ENCODE measurements around the gene CACNA1B.

Gene CACNA1B

GRCh38 chr9:138013273-138013672 is 135.7 kb downstream of the CACNA1B start:
- TF ChIP-seq CTCF (IDR thresholded peaks at IDR 0.05; ENCODE audit: insufficient read depth, low read length) (no peak), SPI1 (IDR thresholded peaks at IDR 0.05; ENCODE audit: borderline replicate concordance, low read depth) (no peak), GABPA (IDR thresholded peaks at IDR 0.05; ENCODE audit: low read depth) (no peak), POLR2AphosphoS5 (IDR thresholded peaks at IDR 0.05; ENCODE audit: low read depth) (no peak), REST (IDR thresholded peaks at IDR 0.05; ENCODE audit: insufficient replicate concordance, low read depth) (no peak)
- Histone ChIP-seq H3K27me3 (ENCODE audit: insufficient read depth, poor library complexity, severe bottlenecking) (no peaks in the 10 kb centered on the region), H3K4me3 (replicated peaks; ENCODE audit: insufficient read depth, low read length) (no peak overlapping the region), H3K27ac (replicated peaks) (no peak overlapping the region)
- no peak for DNase-seq (ENCODE audit: low read depth in 1 of 2, low spot score in 1 of 2)

- TF ChIP-seq POLR2AphosphoS5 (IDR thresholded peaks at IDR 0.05; ENCODE audit: low read depth) (no peak), SPI1 (IDR thresholded peaks at IDR 0.05; ENCODE audit: borderline replicate concordance, low read depth) (no peak), GABPA (IDR thresholded peaks at IDR 0.05; ENCODE audit: low read depth) (no peak), CTCF (IDR thresholded peaks at IDR 0.05; ENCODE audit: insufficient read depth, low read length) (no peak), REST (IDR thresholded peaks at IDR 0.05; ENCODE audit: insufficient replicate concordance, low read depth) (no peak)
- Histone ChIP-seq H3K4me3 (replicated peaks; ENCODE audit: insufficient read depth, low read length) (no peak overlapping the region), H3K27ac (replicated peaks) (no peak overlapping the region), H3K27me3 (ENCODE audit: insufficient read depth, poor library complexity, severe bottlenecking) (no peaks in the 10 kb centered on the region)
- no peak for DNase-seq (ENCODE audit: low read depth in 1 of 2, low spot score in 1 of 2)
Observed at GRCh38 chr9:138013836-138014562, 136.4 kb downstream of the CACNA1B start.

GRCh38 chr9:138014563-138014945 is 137.0 kb downstream of the CACNA1B start:
- Histone ChIP-seq H3K27ac (replicated peaks) (no peak overlapping the region), H3K27me3 (ENCODE audit: insufficient read depth, poor library complexity, severe bottlenecking) (no peaks in the 10 kb centered on the region), H3K4me3 (replicated peaks; ENCODE audit: insufficient read depth, low read length) (no peak overlapping the region)
- no peak for DNase-seq (ENCODE audit: low read depth in 1 of 2, low spot score in 1 of 2)
- TF ChIP-seq REST (IDR thresholded peaks at IDR 0.05; ENCODE audit: insufficient replicate concordance, low read depth) (no peak), SPI1 (IDR thresholded peaks at IDR 0.05; ENCODE audit: borderline replicate concordance, low read depth) (no peak), POLR2AphosphoS5 (IDR thresholded peaks at IDR 0.05; ENCODE audit: low read depth) (no peak), CTCF (IDR thresholded peaks at IDR 0.05; ENCODE audit: insufficient read depth, low read length) (no peak), GABPA (IDR thresholded peaks at IDR 0.05; ENCODE audit: low read depth) (no peak)
